ENCODE data around the gene ZBTB48. TPM values are rescaled to one million over a fixed set of nuclear protein-coding genes. Genes with fewer than 3 reads are reported as not detected.

The ZBTB48 gene
- 12.0 to 18.4 TPM (median 17.1 TPM) in 5 replicates for total RNA-seq (2022; extraction: Qiagen RNA extraction)

GRCh38 chr1:6579374-6580118 lies at the start of gene ZBTB48:
Gene ZBTB48 (plus strand): TSS chr1:6579994. CDS start chr1:6580610, 616 bp downstream.

GRCh38 chr1:6554031-6554906 lies 25.5 kb upstream of the ZBTB48 start, which contains the start of gene NOL9:
Gene NOL9 (minus strand): TSS chr1:6554513. CDS start chr1:6554502, 11 bp downstream.

DNA sequence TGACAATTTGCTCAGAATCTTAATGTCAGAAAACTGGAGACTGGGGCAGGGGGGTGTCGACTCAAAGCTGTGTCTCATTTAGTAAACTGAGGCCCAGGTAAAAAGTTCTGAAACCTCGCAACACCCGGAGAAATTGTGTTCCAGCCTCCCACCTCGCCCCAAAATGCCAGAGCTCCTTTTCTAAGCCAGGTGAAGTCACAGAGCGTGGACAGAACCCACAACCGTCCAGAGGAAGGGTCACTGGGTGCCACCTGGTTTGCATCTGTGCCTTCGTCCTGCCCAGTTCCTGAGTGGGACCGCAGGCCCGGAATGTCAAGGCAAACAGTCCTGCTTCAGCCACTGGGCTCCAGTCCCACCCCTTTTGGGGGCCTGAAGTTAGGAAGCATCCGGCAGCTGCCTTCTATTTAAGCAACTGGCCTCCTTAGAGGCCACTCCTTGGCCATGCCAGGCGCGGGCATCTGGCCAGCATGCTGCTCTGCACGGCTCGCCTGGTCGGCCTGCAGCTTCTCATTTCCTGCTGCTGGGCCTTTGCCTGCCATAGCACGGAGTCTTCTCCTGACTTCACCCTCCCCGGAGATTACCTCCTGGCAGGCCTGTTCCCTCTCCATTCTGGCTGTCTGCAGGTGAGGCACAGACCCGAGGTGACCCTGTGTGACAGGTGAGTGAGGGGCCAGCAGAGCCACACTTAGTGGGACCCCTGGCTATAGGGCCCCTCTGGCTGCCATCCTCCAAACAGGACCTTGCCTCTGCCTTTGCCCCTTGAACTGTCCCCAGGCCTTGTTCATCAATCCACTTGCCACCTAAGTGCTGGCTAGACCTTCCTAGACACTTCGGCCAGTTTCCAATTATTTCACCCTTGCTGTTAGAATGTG lies 24.7 kb upstream of the ZBTB48 start, which contains the start of gene TAS1R1:
Gene TAS1R1, plus strand, starts transcription at position 401 of the 872 bp plus-strand sequence. Its CDS starts 67 bp downstream, at position 468.

GRCh38 chr1:6602669-6603237 lies 23.0 kb downstream of the ZBTB48 start, which contains the start of gene KLHL21:
Gene KLHL21 (minus strand): TSS chr1:6602869. CDS start chr1:6602817, 52 bp downstream.

GRCh38 chr1:6613361-6614018 lies 33.7 kb downstream of the ZBTB48 start, which contains the start of gene PHF13:
Gene PHF13 (plus strand): TSS chr1:6613731. CDS start chr1:6614067, 336 bp downstream.

DNA sequence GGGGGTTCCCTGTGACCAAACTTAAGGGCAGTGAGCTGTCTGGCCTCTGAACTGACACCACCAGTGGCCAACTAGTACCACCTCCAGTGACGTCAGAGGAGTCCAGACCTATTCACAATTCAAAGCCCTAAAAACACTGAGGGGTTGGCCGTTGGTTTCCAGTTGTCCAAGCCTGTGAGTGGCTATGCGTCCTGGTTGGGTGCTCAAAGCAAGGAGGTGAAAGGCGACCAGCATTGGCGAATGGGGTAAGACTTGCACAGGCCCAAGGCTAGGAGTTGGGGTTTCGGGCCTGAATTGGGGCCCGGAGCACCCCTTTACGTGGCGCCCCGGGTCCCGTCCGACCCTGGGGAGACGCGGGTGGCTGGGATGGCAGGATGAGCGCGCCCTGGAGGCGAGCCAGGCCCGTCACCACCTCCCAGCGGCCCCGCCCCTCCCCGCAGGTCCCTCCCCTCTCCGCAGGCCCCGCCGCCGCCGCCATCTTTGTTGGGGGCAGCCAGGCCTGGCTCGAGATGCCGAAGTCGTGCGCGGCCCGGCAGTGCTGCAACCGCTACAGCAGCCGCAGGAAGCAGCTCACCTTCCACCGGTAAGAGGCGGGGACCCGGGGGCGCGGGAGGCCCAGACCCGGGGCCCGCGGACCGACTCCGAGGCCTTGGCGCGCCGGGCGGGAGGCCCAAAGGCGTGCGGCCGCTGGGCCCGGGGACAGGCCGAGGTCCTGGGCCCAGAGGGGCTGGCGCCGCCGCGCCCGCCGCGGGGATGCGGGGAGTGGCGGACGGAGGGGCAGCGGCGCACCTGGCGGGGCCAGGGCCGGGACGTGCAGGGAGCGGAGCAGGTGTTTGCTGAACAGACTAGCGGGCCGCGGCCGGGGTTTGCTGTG lies 45.2 kb downstream of the ZBTB48 start, which contains the start of gene THAP3:
Gene THAP3, plus strand, starts transcription at position 159 of the 874 bp plus-strand sequence. Its CDS starts 351 bp downstream, at position 510.

Other genes starting within 250 kb of the ZBTB48 start
- gene ACOT7, start 186.2 kb upstream of the ZBTB48 start, total RNA-seq (2022; extraction: Qiagen RNA extraction) = 68.7 to 103 TPM (median 91.2 TPM) in 5 replicates
- gene HES2, start 160.1 kb upstream of the ZBTB48 start, total RNA-seq (2022; extraction: Qiagen RNA extraction) = 2.6 to 5.7 TPM (median 5.2 TPM) in 5 replicates
- 0.55 to 1.0 TPM (median 0.68 TPM) in 5 replicates for gene ESPN, start 155.2 kb upstream of the ZBTB48 start, total RNA-seq (2022; extraction: Qiagen RNA extraction)
- gene TNFRSF25, start 113.8 kb upstream of the ZBTB48 start, total RNA-seq (2022; extraction: Qiagen RNA extraction) = 2.3 to 4.9 TPM (median 3.4 TPM) in 5 replicates
- 2.6 to 4.9 TPM (median 3.3 TPM) in 5 replicates for gene PLEKHG5, start 88.3 kb upstream of the ZBTB48 start, total RNA-seq (2022; extraction: Qiagen RNA extraction)
- 3.5 to 4.9 TPM (median 3.9 TPM) in 5 replicates for gene NOL9, start 25.5 kb upstream of the ZBTB48 start, total RNA-seq (2022; extraction: Qiagen RNA extraction)
- gene TAS1R1, start 24.7 kb upstream of the ZBTB48 start, total RNA-seq (2022; extraction: Qiagen RNA extraction) = not detected in 5 replicates
- gene KLHL21, start 22.9 kb downstream of the ZBTB48 start, total RNA-seq (2022; extraction: Qiagen RNA extraction) = 14.9 to 25.9 TPM (median 21.8 TPM) in 5 replicates
- gene PHF13, start 33.7 kb downstream of the ZBTB48 start, total RNA-seq (2022; extraction: Qiagen RNA extraction) = 8.0 to 11.6 TPM (median 9.5 TPM) in 5 replicates
- 14.3 to 18.9 TPM (median 16.6 TPM) in 5 replicates for gene THAP3, start 44.9 kb downstream of the ZBTB48 start, total RNA-seq (2022; extraction: Qiagen RNA extraction)
- gene DNAJC11, start 121.8 kb downstream of the ZBTB48 start, total RNA-seq (2022; extraction: Qiagen RNA extraction) = 32.3 to 35.5 TPM (median 33.0 TPM) in 5 replicates
- 60.7 to 71.7 TPM (median 69.2 TPM) in 5 replicates for gene CAMTA1, start 205.5 kb downstream of the ZBTB48 start, total RNA-seq (2022; extraction: Qiagen RNA extraction)